ENCODE measurements around the gene DCC. TPM values are rescaled to one million over a fixed set of nuclear protein-coding genes. Genes with fewer than 3 reads are reported as not detected.

Gene DCC
- polyA plus RNA-seq, 1 of the 3 experiments (the other 2 are of a cell fraction), result 0.20 TPM

GRCh38 chr18:52999633-53000032 lies 659.6 kb downstream of the DCC start:
- ChIA-PET POLR2A (no interaction called here), CTCF (interaction anchor here (1.9 kb wide), 1 partner anchor 23 kb away, joined by 4 read pairs; no protein-coding TSS in a partner anchor)
- 42% methylated on average over 2 of the region's 2 CpGs for WGBS (ENCODE audit: low lambda C conversion rate)

GRCh38 chr18:53004798-53005197 lies 664.8 kb downstream of the DCC start:
- Histone ChIP-seq H3K4me1 (ENCODE audit: control insufficient read depth in 1 of 2, insufficient read depth in 2 of 2, low read depth in 1 of 2, low read length in 1 of 2) (no peaks in the 10 kb centered on the region), H3K4me3 (ENCODE audit: low read depth in 2 of 2, low read length in 1 of 2) (no peak overlapping the region), H3K79me2 (ENCODE audit: insufficient read depth) (no peaks in the 10 kb centered on the region), H3F3A (replicated peaks; ENCODE audit: insufficient read depth) (no peaks in the 10 kb centered on the region), H3K36me3 (replicated peaks in 1 of 2; ENCODE audit: control insufficient read depth in 1 of 2, insufficient read depth in 2 of 2, low read length in 1 of 2) (no peaks in the 10 kb centered on the region), H3K27me3 (ENCODE audit: insufficient read depth) (no peaks in the 10 kb centered on the region), H3K4me2 (no peak overlapping the region), H4K20me1 (ENCODE audit: insufficient read depth) (no peaks in the 10 kb centered on the region), H3K9me2 (no peaks in the 10 kb centered on the region), H3K9me3 (no peaks in the 10 kb centered on the region), H3K27ac (ENCODE audit: low read depth in 2 of 2, low read length in 1 of 2) (no peak overlapping the region), H2AFZ (ENCODE audit: low read depth) (no peak overlapping the region), H3K9ac (no peak overlapping the region)
- ChIA-PET CTCF (no interaction called here), POLR2A (no interaction called here)
- TF ChIP-seq IRF3 (IDR thresholded peaks at IDR 0.05; ENCODE audit: low read depth, low read length) (no peak), RCOR1 (IDR thresholded peaks at IDR 0.05; ENCODE audit: low read length) (no peak), RFX5 (IDR thresholded peaks at IDR 0.05; ENCODE audit: low read length) (no peak), JUND (IDR thresholded peaks at IDR 0.05) (no peak), ZBTB33 (IDR thresholded peaks at IDR 0.05; ENCODE audit: borderline replicate concordance, low read depth) (no peak), MEF2A (IDR thresholded peaks at IDR 0.05; ENCODE audit: borderline replicate concordance, low read depth) (no peak), MAX (IDR thresholded peaks at IDR 0.05; ENCODE audit: low read depth) (no peak), NRF1 (IDR thresholded peaks at IDR 0.05; ENCODE audit: low read depth, low read length) (no peak), EZH2phosphoT487 (IDR thresholded peaks at IDR 0.05; ENCODE audit: borderline replicate concordance, low read depth) (no peak), RXRA (IDR thresholded peaks at IDR 0.05; ENCODE audit: borderline replicate concordance, low read depth) (no peak), SIN3A (IDR thresholded peaks at IDR 0.05; ENCODE audit: borderline replicate concordance, low read depth, low read length) (no peak), USF2 (IDR thresholded peaks at IDR 0.05; ENCODE audit: borderline replicate concordance, low read depth, low read length) (no peak), NFIC (IDR thresholded peaks at IDR 0.05; ENCODE audit: borderline replicate concordance) (no peak), GABPA (IDR thresholded peaks at IDR 0.05; ENCODE audit: low read depth) (no peak), CHD2 (IDR thresholded peaks at IDR 0.05; ENCODE audit: low read length, partially characterized antibody) (no peak)
- WGBS (ENCODE audit: low lambda C conversion rate), result 16% methylated on average over 1 of the region's 1 CpG
- DNase-seq, result no peak

More at GRCh38 chr18:52999633-53000032, 659.6 kb downstream of the DCC start:
- Histone ChIP-seq H3K27ac (ENCODE audit: low read depth in 2 of 2, low read length in 1 of 2) (no peak overlapping the region), H3K79me2 (ENCODE audit: insufficient read depth) (no peaks in the 10 kb centered on the region), H3K9ac (no peak overlapping the region), H3K4me2 (no peak overlapping the region), H3K36me3 (replicated peaks in 1 of 2; ENCODE audit: control insufficient read depth in 1 of 2, insufficient read depth in 2 of 2, low read length in 1 of 2) (no peaks in the 10 kb centered on the region), H4K20me1 (ENCODE audit: insufficient read depth) (no peaks in the 10 kb centered on the region), H3K27me3 (ENCODE audit: insufficient read depth) (no peaks in the 10 kb centered on the region), H3K4me1 (ENCODE audit: control insufficient read depth in 1 of 2, insufficient read depth in 2 of 2, low read depth in 1 of 2, low read length in 1 of 2) (no peaks in the 10 kb centered on the region), H3K4me3 (ENCODE audit: low read depth in 2 of 2, low read length in 1 of 2) (no peak overlapping the region), H3K9me2 (no peaks in the 10 kb centered on the region), H2AFZ (ENCODE audit: low read depth) (no peak overlapping the region), H3K9me3 (no peaks in the 10 kb centered on the region), H3F3A (replicated peaks; ENCODE audit: insufficient read depth) (no peaks in the 10 kb centered on the region)
- TF ChIP-seq, protein P1, sequence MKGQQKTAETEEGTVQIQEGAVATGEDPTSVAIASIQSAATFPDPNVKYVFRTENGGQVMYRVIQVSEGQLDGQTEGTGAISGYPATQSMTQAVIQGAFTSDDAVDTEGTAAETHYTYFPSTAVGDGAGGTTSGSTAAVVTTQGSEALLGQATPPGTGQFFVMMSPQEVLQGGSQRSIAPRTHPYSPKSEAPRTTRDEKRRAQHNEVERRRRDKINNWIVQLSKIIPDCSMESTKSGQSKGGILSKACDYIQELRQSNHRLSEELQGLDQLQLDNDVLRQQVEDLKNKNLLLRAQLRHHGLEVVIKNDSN (IDR thresholded peaks at IDR 0.05; ENCODE audit: borderline replicate concordance, low read depth), result no peak
- no peak for TF ChIP-seq NRF1 (IDR thresholded peaks at IDR 0.05; ENCODE audit: low read depth, low read length)
- TF ChIP-seq GATA2 (CRISPR knock-in tag; IDR thresholded peaks at IDR 0.05), result no peak
- no peak for DNase-seq
